T-helper 1 cell treated with Interleukin-12 subunit alpha and Interleukin-12 subunit beta and Interleukin-4 antibody, amounts not matched to agents 30 ng/mL and 1 ng/mL, for 36 hours (primary cell): ENCODE data around the gene COL5A3. TPM values are rescaled to one million over a fixed set of nuclear protein-coding genes. Genes with fewer than 3 reads are reported as not detected.

Experiments
- intact Hi-C: fragments of 100-400 bp; cut with micrococcal nuclease; formaldehyde crosslinking; loops from one replicate; pipeline ENCODE4 v1.15.1; 2024
- total RNA-seq: library from RNA; stranded (reverse); gene quantifications from 2 replicates; pipeline ENCODE4 v1.2.3, GENCODE V29; 2022

Gene COL5A3
- 0.05 and 0.07 TPM in 2 replicates for total RNA-seq

DNA sequence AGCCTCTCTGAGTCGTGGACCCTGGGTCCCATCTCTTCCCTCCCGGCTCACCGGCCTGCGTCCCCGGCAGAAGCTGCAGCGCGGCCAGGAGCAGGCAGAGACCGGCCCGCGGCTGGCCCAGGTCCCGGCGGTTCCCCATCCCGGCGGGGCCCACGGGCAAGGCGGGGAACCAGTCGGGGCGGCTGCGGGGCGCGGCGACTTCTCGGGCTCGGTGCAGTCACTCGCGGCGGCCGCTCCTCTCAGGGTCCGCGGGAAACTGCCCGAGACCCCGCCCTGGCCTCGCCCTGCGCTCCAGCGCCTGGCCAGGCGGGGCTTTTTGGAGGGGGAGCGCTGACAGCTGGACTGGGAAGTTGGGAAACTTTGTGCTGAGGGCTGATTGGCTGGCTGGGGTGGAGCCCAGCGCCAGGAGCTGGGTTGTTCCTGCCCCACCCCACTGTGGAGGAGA is at the start of gene COL5A3:
Gene COL5A3, minus strand, starts transcription at position 258 of the 445 bp plus-strand sequence. Its CDS starts 119 bp downstream, at position 139.
- intact Hi-C loops: no loop called here

DNA sequence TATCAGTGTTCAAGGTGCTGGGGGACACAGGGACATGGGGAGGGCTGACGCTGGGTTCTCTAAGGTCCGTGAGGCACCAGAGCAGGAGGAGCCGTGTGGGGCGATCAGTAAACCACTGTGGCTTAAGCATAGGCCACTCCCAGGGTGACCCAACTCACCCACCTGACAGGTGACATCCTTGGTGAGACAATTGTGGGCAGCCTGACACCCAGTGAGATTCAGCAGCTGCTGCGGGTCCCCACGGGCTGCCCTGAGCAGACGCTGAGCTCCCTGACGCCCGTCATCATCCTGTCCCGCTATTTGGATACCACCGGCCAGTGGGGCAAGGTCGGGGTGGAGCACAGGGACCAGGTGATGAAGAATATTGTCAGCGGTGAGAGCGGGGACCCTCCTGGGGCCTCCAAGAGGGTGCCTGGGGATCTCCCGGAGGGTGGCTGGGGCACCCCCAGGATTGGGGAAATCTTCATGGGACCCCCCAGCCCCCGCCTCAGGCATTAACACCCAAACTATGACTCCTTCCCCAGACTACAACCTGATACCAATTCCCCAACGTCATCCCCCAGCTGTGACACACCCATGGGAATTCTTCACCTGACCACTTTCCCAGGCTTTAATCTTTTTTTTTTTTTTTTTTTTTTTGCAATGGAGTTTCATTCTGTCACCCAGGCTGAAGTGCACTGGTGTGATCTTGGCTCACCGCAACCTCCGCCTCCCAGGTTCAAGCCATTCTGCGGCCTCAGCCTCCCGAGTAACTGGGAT is 42.5 kb upstream of the COL5A3 start:
- intact Hi-C loops: no loop called here

DNA sequence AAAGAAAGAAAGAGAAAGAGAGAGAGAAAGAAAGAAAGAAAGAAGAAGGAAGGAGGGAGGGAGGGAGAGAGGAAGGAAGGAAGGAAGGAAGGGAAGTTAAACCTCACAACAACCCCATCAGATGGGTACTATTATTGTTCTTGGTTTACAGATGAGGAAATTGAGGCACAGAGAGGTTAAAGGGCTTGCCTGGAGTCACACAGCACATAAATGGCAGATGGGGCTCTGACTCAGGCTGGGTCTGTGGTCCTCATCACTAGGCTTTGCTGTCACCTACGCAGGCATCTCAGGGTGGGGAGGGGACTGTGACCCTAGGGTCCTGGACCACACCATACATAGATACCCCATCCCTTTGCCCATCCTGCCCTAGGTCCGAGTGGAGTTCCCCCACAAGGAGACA is 39.3 kb upstream of the COL5A3 start:
- intact Hi-C loops: no loop called here

DNA sequence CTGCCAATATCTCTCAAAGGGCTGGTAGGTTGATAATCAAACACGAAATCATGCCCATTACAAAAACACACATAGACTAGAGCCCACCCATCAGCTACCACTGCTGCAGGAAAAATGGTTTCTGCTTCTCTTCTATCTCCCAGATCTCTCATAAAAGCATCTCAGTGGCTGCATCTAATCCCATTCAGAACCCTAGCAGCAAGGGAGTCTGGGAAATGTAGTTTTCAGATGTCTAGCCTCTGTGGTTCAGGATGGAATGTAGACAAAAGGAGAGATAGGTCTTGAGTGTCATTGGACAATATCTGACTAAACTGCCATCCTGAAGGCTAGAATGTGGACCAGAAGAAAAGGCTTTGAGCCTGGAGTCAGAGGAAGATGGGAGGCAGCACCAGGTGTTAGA is 35.1 kb upstream of the COL5A3 start:
- intact Hi-C loops: no loop called here

GRCh38 chr19:10044390-10044789 is 34.1 kb upstream of the COL5A3 start:
- intact Hi-C loops: no loop called here

DNA sequence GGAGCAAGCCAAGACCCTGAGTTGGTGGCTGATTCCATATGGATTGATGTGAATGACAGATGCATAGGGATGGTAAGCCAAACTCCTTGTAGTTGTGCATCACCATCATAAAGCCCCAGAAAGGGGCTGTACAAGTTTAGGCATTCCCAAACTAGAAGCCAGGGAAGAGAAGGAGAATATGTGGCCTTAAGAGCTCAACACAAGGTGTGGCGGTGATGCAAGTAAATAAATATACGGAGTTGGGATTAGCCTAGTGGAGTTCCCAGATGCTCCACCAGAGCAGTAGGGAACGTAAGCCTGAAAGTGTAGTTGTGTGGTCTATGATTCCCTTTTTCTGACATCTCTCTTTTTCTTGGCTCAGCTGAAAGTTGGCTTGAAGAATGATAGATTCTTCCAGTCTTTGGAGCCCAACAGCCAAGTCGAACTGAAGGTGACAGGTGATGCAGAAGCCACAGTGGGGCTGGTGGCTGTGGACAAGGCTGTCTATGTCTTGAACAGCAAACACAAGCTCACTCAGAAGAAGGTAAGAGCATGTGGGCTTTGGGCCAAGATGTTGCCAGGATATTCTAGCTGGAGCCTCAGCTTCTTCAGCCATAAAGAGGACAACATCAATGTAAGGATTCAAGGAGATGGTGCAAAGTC is 33.1 kb upstream of the COL5A3 start:
- intact Hi-C loops: no loop called here

DNA sequence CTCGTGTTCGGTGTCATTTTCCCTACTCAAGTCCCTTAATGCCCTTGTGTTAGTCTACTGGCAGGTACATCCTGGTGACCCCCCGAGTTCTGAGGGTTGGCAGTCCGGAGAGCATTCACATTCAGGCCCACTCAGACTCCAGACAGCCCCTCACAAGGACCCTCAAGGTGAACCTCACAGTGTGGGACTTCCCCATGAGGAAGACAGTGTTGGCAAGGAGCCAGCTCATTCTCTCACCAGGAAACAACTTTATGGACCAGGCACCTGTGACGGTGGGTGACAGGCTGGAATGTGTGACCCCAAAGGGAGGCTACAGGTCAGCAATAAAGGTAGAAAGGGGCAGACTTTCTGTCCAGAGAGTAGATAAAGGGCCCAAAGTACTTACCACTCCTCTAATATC is 27.5 kb upstream of the COL5A3 start:
- intact Hi-C loops: no loop called here

DNA sequence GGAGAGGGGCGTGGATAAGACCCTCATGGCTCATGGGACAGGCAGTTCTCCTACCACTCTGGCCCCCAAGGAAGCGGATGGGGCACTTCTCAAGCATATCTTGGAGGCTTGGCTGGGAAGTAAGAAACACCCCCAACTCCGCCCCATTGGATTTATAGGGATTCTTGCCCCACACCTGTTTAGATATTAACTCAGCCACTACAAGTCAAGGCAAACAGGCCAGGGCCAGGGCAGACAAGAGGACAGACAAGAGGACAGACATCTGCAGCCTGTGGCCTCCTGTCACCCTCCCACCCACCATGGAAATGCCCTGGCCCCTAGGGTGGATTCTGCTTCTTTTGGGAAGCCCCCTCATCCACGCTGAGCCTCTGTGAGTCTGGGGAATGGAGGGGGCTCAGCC is 27.1 kb upstream of the COL5A3 start:
- intact Hi-C loops: no loop called here

DNA sequence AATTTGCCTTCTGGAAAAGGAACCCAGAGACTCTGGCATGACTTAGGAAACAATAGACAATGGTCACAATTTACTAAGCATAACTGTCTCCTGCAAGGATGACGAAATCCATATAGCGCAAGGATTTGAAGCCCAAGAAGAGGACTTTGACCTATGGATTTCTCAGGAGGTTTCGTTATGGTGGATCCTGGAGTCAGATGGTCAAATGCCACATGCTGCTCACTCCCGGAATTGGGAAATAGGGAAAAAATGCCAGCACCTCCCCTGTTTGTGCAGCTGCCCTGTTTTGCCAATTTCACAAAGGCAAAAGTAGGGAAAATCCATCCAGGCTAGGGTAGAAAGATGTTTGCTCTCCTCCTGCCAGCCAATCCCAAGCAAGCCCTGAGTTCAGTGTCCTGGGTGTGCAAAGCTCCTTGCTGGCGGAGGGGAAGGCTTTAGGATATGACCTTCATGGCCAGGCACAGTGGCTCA is 26.3 kb upstream of the COL5A3 start:
- intact Hi-C loops: no loop called here

DNA sequence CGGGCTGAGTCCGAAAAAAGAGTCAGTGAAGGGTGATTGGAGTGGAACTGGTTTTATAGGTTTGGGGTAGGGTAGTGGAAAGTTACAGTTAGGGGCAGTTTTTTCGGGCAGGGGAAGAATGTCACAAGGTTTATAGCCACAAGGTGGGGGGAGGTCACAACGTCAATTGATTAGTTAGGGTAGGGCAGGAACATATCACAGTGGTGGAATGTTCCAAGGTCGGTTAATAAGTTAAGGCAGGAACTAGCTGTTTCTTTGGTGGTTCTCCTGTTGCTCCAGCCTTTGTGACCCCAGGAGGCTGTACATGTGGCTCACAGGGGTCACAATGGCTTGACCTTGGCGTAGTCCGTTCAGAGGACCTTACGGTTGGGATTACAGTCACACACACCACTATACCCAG is 23.3 kb upstream of the COL5A3 start:
- intact Hi-C loops: no loop called here

DNA sequence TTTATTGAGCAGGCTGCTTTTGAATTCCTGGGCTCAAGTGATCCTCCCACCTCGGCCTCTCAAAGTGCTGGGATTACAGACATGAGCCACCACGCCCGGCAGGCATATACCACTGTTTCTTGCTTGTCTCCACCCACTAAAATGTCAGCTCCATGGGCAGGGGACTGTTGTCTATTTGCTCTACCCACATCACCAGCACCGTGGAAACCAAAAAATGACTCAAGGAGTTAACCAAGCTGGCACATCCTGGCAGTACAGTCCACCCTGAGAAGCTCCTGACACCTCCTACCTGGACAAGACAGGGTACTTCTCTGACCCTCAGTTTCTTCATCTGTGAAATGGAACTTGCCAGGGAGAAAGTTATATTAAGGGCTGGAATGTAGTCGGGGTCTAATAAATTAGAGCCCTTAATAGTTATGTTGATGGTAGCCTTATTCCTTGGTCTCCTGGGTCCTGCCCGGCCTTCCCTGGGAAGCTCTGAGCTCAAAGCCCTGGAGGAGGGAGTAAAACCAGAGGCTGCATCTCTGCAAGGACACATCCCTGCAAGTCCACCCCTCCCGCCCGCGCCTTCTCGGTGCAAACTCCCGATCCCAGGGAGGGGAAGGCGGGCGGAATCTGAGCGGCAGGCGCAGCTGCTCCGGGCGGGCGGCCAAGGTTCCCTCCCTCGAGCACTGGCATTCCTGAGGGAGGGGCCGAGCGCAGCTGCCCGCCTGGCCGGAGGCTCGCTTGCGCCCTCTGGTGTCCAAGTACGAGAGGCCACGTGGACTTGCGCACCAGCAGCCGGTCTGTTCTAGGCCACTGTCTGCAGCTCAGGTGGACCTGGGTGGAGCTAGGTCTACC is 17.1 kb upstream of the COL5A3 start:
- intact Hi-C loops: loop anchor here (1.0 to 10.0 kb wide), 5 partner anchors 93 to 891 kb away; no protein-coding TSS in a partner anchor

GRCh38 chr19:10026744-10027143 is 16.4 kb upstream of the COL5A3 start:
- intact Hi-C loops: loop anchor here (1.0 to 10.0 kb wide), 5 partner anchors 92 to 890 kb away; no protein-coding TSS in a partner anchor

DNA sequence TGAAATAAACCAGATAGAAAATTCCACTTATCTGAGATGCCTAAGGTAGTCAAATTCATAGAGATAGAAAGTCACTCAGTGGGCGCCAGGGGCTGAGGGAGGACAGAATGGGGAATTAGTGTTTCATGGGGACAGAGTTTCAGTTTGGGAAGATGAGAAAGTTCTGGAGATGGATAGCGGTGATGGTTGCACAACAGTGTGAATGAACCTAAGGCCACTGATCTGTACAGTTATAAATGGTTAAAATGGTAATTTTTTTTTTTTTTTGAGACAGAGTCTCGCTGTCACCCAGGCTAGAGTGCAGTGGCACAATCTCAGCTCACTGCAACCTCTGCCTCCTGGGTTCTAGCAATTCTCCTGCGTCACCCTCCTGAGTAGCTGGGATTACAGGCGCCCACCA is 12.8 kb upstream of the COL5A3 start:
- intact Hi-C loops: loop anchor here (10.0 kb wide), 1 partner anchor 168 kb away; no protein-coding TSS in a partner anchor

GRCh38 chr19:10021863-10022262 is 11.6 kb upstream of the COL5A3 start:
- intact Hi-C loops: loop anchor here (10.0 kb wide), 1 partner anchor 167 kb away; no protein-coding TSS in a partner anchor

- intact Hi-C loops: loop anchor here (10.0 kb wide), 1 partner anchor 167 kb away; no protein-coding TSS in a partner anchor
These were observed 11.1 kb upstream of the COL5A3 start for GRCh38 chr19:10021446-10021845.

- intact Hi-C loops: loop anchor here (10.0 kb wide), 1 partner anchor 166 kb away; no protein-coding TSS in a partner anchor
These were observed 10.5 kb upstream of the COL5A3 start for GRCh38 chr19:10020851-10021250.

DNA sequence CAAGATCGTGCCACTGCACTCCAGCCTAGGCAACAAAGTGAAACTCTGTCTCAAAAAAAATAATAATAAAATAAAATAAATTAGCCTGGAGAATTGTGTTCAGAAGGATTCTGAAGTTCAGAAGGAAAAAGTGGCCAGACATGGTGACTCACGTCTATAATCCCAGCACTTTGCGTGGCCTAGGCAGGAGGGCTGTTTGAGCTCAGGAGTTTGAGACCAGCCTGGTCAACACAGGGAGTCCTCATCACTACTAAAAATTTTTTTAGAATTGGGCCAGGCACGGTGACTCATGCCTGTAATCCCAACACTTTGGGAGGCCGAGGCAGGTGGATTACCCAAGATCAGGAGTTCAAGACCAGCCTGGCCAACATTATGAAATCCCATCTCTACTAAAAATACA is 8.9 kb upstream of the COL5A3 start:
- intact Hi-C loops: no loop called here

DNA sequence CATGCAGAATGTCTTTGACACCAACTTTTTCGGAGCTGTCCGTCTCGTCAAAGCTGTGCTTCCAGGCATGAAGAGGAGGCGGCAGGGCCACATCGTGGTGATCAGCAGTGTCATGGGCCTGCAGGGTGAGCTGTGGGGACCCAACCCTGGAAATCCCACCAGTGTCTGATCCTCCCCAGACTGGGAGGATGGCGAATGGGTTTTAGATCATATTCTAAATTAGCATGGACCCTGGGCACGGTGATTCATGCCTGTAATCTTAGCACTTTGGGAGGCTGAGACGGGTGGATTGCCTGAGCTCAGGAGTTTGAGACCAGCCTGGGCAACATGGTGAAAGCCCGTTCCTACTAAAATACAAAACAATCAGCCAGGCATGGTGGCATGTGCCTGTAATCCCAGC is 8.5 kb upstream of the COL5A3 start:
- intact Hi-C loops: no loop called here

DNA sequence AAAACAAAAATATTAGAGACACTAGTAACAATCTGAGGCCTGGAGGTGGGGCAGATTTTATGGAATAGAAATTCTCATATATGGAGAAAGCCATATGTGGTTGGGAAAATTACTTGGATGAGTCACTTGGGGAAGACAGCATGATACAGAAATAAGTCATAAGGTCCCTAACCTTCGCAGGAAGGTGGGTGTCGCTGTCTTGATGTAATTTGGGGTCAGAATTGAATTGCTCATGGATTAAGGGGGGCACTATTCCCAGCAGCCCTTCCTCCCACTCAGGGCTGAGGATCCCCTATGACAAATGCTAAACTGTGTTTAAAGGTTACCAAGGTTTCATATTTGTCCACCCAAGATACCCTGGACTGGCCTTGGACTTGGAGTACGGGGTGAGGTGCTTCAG is 8.0 kb upstream of the COL5A3 start:
- intact Hi-C loops: no loop called here

DNA sequence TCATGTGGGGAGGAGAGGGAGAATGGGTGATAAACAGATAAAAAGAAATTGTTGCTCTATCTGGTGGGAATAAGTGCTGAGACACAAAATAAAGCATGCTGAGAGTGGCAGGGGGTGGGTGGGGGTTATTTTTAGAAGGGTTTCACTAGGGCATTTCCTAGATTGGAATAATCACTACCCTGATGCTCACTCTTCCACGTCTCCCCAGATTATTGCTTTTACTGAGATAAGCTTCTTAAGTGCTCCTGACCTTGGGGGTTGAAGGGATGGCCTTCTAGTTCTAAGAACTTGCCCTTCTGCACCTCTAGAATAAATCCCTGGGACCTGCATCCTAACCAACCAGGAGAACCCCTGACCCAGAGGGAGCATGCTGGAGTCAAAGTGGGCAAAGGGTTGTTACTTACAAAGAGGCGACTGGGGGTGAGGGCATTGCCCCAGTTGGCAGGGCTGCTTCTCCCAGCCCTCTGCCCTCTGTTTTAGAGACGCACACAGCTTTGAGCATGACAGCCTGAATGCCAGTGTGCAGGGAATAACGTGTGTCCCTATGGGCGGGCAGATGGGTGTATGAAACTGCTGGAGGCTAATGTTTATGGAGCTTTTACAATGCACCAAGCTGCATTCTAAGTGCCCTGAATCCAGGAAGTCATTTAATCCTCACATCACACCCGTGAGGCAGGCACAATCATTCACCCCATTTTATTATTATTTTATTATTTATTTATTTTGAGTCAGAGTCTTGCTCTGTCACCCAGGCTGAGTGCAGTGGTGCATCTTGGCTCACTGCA is 3.7 kb upstream of the COL5A3 start:
- intact Hi-C loops: no loop called here

GRCh38 chr19:10013316-10013715 is 3.0 kb upstream of the COL5A3 start, which contains the start of gene RDH8:
TSS of gene RDH8 (plus strand) at chr19:10013483. CDS start at chr19:10013498, 15 bp downstream.
- intact Hi-C loops: no loop called here
